ENCODE measurements around the gene LAPTM5. TPM values are rescaled to one million over a fixed set of nuclear protein-coding genes. Genes with fewer than 3 reads are reported as not detected.

LAPTM5 gene
- total RNA-seq, 1 donor from 2014 or later: 0.77 TPM

GRCh38 chr1:30753118-30753517, 4.5 kb downstream of the LAPTM5 start:
- Histone ChIP-seq H3K79me2 (ENCODE audit: insufficient read depth, low read length) (no peaks in the 10 kb centered on the region), H3K27me3 (ENCODE audit: insufficient read depth, low read length) (peaks cover 13% of the 10 kb centered on the region), H3K4me2 (ENCODE audit: low read length) (no peak overlapping the region), H3K9me3 (ENCODE audit: insufficient read depth, low read depth, low read length) (no peaks in the 10 kb centered on the region), H4K20me1 (ENCODE audit: insufficient read depth, low read length) (peaks cover 4% of the 10 kb centered on the region), H3K9ac (ENCODE audit: low read length) (no peak overlapping the region), H3K4me3 (ENCODE audit: insufficient read depth, low read depth, low read length) (no peak overlapping the region), H2AFZ (ENCODE audit: low read depth, low read length) (no peak overlapping the region), H3K36me3 (ENCODE audit: insufficient read depth, low read length) (no peaks in the 10 kb centered on the region), H3K27ac (ENCODE audit: low read depth, low read length) (no peak overlapping the region), H3K4me1 (ENCODE audit: insufficient read depth, low read length) (peaks cover 20% of the 10 kb centered on the region)
- Mint-ChIP-seq H3K4me3 (ENCODE audit: unreplicated experiment) (no peak overlapping the region), H3K27ac (ENCODE audit: unreplicated experiment) (no peak overlapping the region), H3K4me1 (ENCODE audit: low read depth, unreplicated experiment) (peaks cover 27% of the 10 kb centered on the region), H3K9me3 (ENCODE audit: unreplicated experiment) (no peaks in the 10 kb centered on the region), H3K27me3 (ENCODE audit: low read depth, unreplicated experiment) (peaks cover 14% of the 10 kb centered on the region), H3K36me3 (ENCODE audit: low read depth, unreplicated experiment) (no peaks in the 10 kb centered on the region)
- no peak for TF ChIP-seq CTCF (IDR thresholded peaks at IDR 0.05; ENCODE audit: insufficient read depth, low read depth, low read length)
- no peak for TF ChIP-seq EZH2 (IDR thresholded peaks at IDR 0.05; ENCODE audit: insufficient read depth, low read length)
- DNase-seq (ENCODE audit: low read depth) (no peak), FAIRE-seq (no peak)

GRCh38 chr1:30752651-30752908, 5.0 kb downstream of the LAPTM5 start:
- Histone ChIP-seq H3K4me1 (ENCODE audit: insufficient read depth, low read length) (peaks cover 20% of the 10 kb centered on the region), H3K9me3 (ENCODE audit: insufficient read depth, low read depth, low read length) (no peaks in the 10 kb centered on the region), H3K36me3 (ENCODE audit: insufficient read depth, low read length) (no peaks in the 10 kb centered on the region), H3K27me3 (ENCODE audit: insufficient read depth, low read length) (peaks cover 13% of the 10 kb centered on the region), H3K4me3 (ENCODE audit: insufficient read depth, low read depth, low read length) (no peak overlapping the region), H4K20me1 (ENCODE audit: insufficient read depth, low read length) (peaks cover 4% of the 10 kb centered on the region), H3K4me2 (ENCODE audit: low read length) (no peak overlapping the region), H3K9ac (ENCODE audit: low read length) (no peak overlapping the region), H3K27ac (ENCODE audit: low read depth, low read length) (no peak overlapping the region), H3K79me2 (ENCODE audit: insufficient read depth, low read length) (no peaks in the 10 kb centered on the region), H2AFZ (ENCODE audit: low read depth, low read length) (no peak overlapping the region)
- H3K4me1 Mint-ChIP-seq (ENCODE audit: low read depth, unreplicated experiment): peaks cover 31% of the 10 kb centered on the region
- H3K36me3 Mint-ChIP-seq (ENCODE audit: low read depth, unreplicated experiment): no peaks in the 10 kb centered on the region
- H3K27me3 Mint-ChIP-seq (ENCODE audit: low read depth, unreplicated experiment): peaks cover 14% of the 10 kb centered on the region
- no peak for TF ChIP-seq CTCF (IDR thresholded peaks at IDR 0.05; ENCODE audit: insufficient read depth, low read depth, low read length)
- no peak for TF ChIP-seq EZH2 (IDR thresholded peaks at IDR 0.05; ENCODE audit: insufficient read depth, low read length)
- H3K27ac Mint-ChIP-seq (ENCODE audit: unreplicated experiment): no peak overlapping the region
- DNase-seq (ENCODE audit: low read depth) (no peak), FAIRE-seq (no peak)
- H3K9me3 Mint-ChIP-seq (ENCODE audit: unreplicated experiment): no peaks in the 10 kb centered on the region
- H3K4me3 Mint-ChIP-seq (ENCODE audit: unreplicated experiment): peak overlapping the region; percentile 62

GRCh38 chr1:30751830-30752650, 5.5 kb downstream of the LAPTM5 start:
- H3K79me2 ChIP-seq (ENCODE audit: insufficient read depth, low read length): no peaks in the 10 kb centered on the region
- no peak overlapping the region for H3K9ac ChIP-seq (ENCODE audit: low read length)
- FAIRE-seq (no peak), DNase-seq (ENCODE audit: low read depth) (no peak)
- TF ChIP-seq EZH2 (IDR thresholded peaks at IDR 0.05; ENCODE audit: insufficient read depth, low read length): no peak
- no peak overlapping the region for H3K4me3 ChIP-seq (ENCODE audit: insufficient read depth, low read depth, low read length)
- no peaks in the 10 kb centered on the region for H3K36me3 ChIP-seq (ENCODE audit: insufficient read depth, low read length)
- Mint-ChIP-seq H3K4me3 (ENCODE audit: unreplicated experiment) (peak overlapping the region; percentile 62), H3K27me3 (ENCODE audit: low read depth, unreplicated experiment) (peaks cover 15% of the 10 kb centered on the region), H3K27ac (ENCODE audit: unreplicated experiment) (no peak overlapping the region), H3K9me3 (ENCODE audit: unreplicated experiment) (no peaks in the 10 kb centered on the region), H3K4me1 (ENCODE audit: low read depth, unreplicated experiment) (peaks cover 31% of the 10 kb centered on the region), H3K36me3 (ENCODE audit: low read depth, unreplicated experiment) (no peaks in the 10 kb centered on the region)
- no peak overlapping the region for H2AFZ ChIP-seq (ENCODE audit: low read depth, low read length)
- H3K4me1 ChIP-seq (ENCODE audit: insufficient read depth, low read length): peaks cover 14% of the 10 kb centered on the region
- peaks cover 13% of the 10 kb centered on the region for H3K27me3 ChIP-seq (ENCODE audit: insufficient read depth, low read length)
- no peaks in the 10 kb centered on the region for H3K9me3 ChIP-seq (ENCODE audit: insufficient read depth, low read depth, low read length)
- H3K4me2 ChIP-seq (ENCODE audit: low read length): no peak overlapping the region
- H3K27ac ChIP-seq (ENCODE audit: low read depth, low read length): no peak overlapping the region
- H4K20me1 ChIP-seq (ENCODE audit: insufficient read depth, low read length): peaks cover 4% of the 10 kb centered on the region
